HCT116 (cell line): ENCODE results near the gene STRN3. TPM values are rescaled to one million over a fixed set of nuclear protein-coding genes. Genes with fewer than 3 reads are reported as not detected.

ENCODE experiments used
- ATAC-seq: fragments of 200-7000 bp; cut with Tn5 transposase; 2 replicates; pipeline ENCODE4 v1.9.1; 2020; ENCODE audit warnings: mild to moderate bottlenecking, moderate library complexity
- BruUV-seq: library from RNA; stranded (reverse); fragments of 400-500 nt; replicated peaks from 2 replicates; lab custom pipeline; 2021; lab: Mats Ljungman, UMichigan
- CTCF ChIA-PET: fragments of 300-600 bp; sonication (Branson Sonifier 250); formaldehyde crosslinking; loops from one replicate; lab custom pipeline; 2021; ENCODE audit warnings: antibody characterized with exemption; lab: Charles Lee
- POLR2A ChIA-PET: fragments of 300-600, 350-600 bp; sonication (Branson Sonifier 250); formaldehyde crosslinking; loops from one replicate; lab custom pipeline; 2021; ENCODE audit warnings: antibody characterized with exemption; lab: Charles Lee
- RAD21 ChIA-PET, 2 experiments: fragments of 300-600 bp; sonication (Branson Sonifier 250); formaldehyde crosslinking; loops; one replicate each; lab custom pipeline; 2023; ENCODE audit warnings: low total read pairs in 2 of 2; ENCODE audit not compliant: uncharacterized antibody in 2 of 2, unreplicated experiment in 2 of 2, low non-redundant PET in 1 of 2; lab: Charles Lee
- DNase-seq: peaks from one replicate; pipeline ENCODE4 v3.0.0-alpha.2; 2010; ENCODE audit warnings: low read depth, low spot score
- H2AFZ ChIP-seq: fragments of 200-600 bp; shearing (Covaris generic), sonication (generic); 2 replicates; pipeline ENCODE4 v1.6.1; 2017; ENCODE audit warnings: low read depth, mixed run types, mixed read lengths, antibody characterized with exemption, low read length; ENCODE audit not compliant: poor library complexity, severe bottlenecking
- H3K27ac ChIP-seq: 2 replicates; pipeline ENCODE4 v1.5.1; 2012; ENCODE audit warnings: low read depth, low read length
- H3K27me3 ChIP-seq: fragments of 200-600 bp; sonication (generic); 2 replicates; pipeline ENCODE4 v1.6.1; 2016; ENCODE audit warnings: mixed run types, low read length, mixed read lengths; ENCODE audit not compliant: insufficient read depth
- H3K36me3 ChIP-seq, 2 experiments: fragments of 200-500 bp in 1 of 2; fragments of 200-600 bp in 1 of 2; sonication (Bioruptor generic) in 1 of 2; sonication (generic) in 1 of 2; 2 replicates each; pipeline versions ENCODE4 v1.5.1 to v1.6.1; 2014 to 2016; ENCODE audit warnings: low read length in 2 of 2, inconsistent platforms in 1 of 2, mixed read lengths in 1 of 2, mixed run types in 1 of 2; ENCODE audit not compliant: insufficient read depth in 2 of 2, control insufficient read depth in 1 of 2
- H3K4me1 ChIP-seq, 2 experiments: fragments of 200-600 bp in 1 of 2; sonication (generic) in 1 of 2; 2 replicates each; pipeline versions ENCODE4 v1.5.1 to v1.6.1; 2012 to 2017; ENCODE audit warnings: low read length in 2 of 2, inconsistent platforms in 1 of 2, mild to moderate bottlenecking in 1 of 2, mixed read lengths in 1 of 2, mixed run types in 1 of 2, moderate library complexity in 1 of 2; ENCODE audit not compliant: insufficient read depth in 2 of 2, control insufficient read depth in 1 of 2
- H3K4me2 ChIP-seq: fragments of 200-600 bp; sonication (generic); 2 replicates; pipeline ENCODE4 v1.6.1; 2017; ENCODE audit warnings: mixed run types, low read length, mixed read lengths
- H3K4me3 ChIP-seq, 2 experiments: fragments of 200-600 bp in 1 of 2; sonication (generic) in 1 of 2; replicated peaks in 1 of 2; 2 replicates each; pipeline ENCODE4 v1.5.1; 2011 to 2016; ENCODE audit warnings: low read length in 2 of 2, control low read depth in 1 of 2, low read depth in 1 of 2, mild to moderate bottlenecking in 1 of 2, mixed read lengths in 1 of 2, mixed run types in 1 of 2
- H3K79me2 ChIP-seq: fragments of 200-600 bp; sonication (generic); 2 replicates; pipeline ENCODE4 v1.6.1; 2017; ENCODE audit warnings: mild to moderate bottlenecking, mixed run types, low read length, moderate library complexity, mixed read lengths; ENCODE audit not compliant: insufficient read depth
- H3K9ac ChIP-seq: fragments of 200-600 bp; sonication (generic); 2 replicates; pipeline ENCODE4 v1.6.1; 2016; ENCODE audit warnings: low read length, mixed read lengths
- H3K9me2 ChIP-seq: fragments of 200-600 bp; sonication (generic), shearing (Covaris generic); 2 replicates; pipeline ENCODE4 v1.6.1; 2017; ENCODE audit warnings: mixed run types, mild to moderate bottlenecking, moderate library complexity; ENCODE audit not compliant: insufficient read depth
- H3K9me3 ChIP-seq, 2 experiments: fragments of 200-500 bp in 1 of 2; fragments of 200-600 bp in 1 of 2; sonication (Bioruptor generic) in 1 of 2; sonication (generic) in 1 of 2; 2 replicates each; pipeline ENCODE4 v1.6.1; 2014 to 2017; ENCODE audit warnings: low read length in 2 of 2, mixed read lengths in 2 of 2, inconsistent platforms in 1 of 2, low read depth in 1 of 2, mild to moderate bottlenecking in 1 of 2, mixed run types in 1 of 2, moderate library complexity in 1 of 2; ENCODE audit not compliant: control insufficient read depth in 1 of 2, insufficient read depth in 1 of 2
- H4K20me1 ChIP-seq: fragments of 200-600 bp; sonication (generic), shearing (Covaris generic); 2 replicates; pipeline ENCODE4 v1.6.1; 2017; ENCODE audit warnings: mixed run types, mild to moderate bottlenecking, moderate library complexity; ENCODE audit not compliant: insufficient read depth
- ATF3 ChIP-seq: IDR thresholded peaks from 2 replicates; pipeline ENCODE4 v1.6.1; 2012
- CEBPB ChIP-seq: IDR thresholded peaks from 2 replicates; pipeline ENCODE4 v1.6.1; 2012; ENCODE audit warnings: low read depth
- EGR1 ChIP-seq: IDR thresholded peaks from 2 replicates; pipeline ENCODE4 v1.6.1; 2012; ENCODE audit warnings: low read depth
- ELF1 ChIP-seq: IDR thresholded peaks from 2 replicates; pipeline ENCODE4 v1.6.1; 2012; ENCODE audit warnings: low read depth, borderline replicate concordance
- SIN3A ChIP-seq: IDR thresholded peaks from 2 replicates; pipeline ENCODE4 v1.6.1; 2012; ENCODE audit warnings: low read depth
- SP1 ChIP-seq: IDR thresholded peaks from 2 replicates; pipeline ENCODE4 v1.6.1; 2012; ENCODE audit warnings: low read depth
- TCF7L2 ChIP-seq: IDR thresholded peaks from 2 replicates; pipeline ENCODE4 v1.7.0; 2011; ENCODE audit warnings: borderline replicate concordance, inconsistent platforms; ENCODE audit not compliant: insufficient read depth, insufficient read length; ENCODE audit errors: extremely low read depth
- ZFX ChIP-seq: fragments of 450-650 bp; IDR thresholded peaks from 2 replicates; pipeline ENCODE4 v1.6.1; 2017
- intact Hi-C: fragments of 100-400 bp; cut with micrococcal nuclease; formaldehyde crosslinking; loops from 2 replicates; pipeline ENCODE4 v1.10.0; 2022
- total RNA-seq: library from RNA; stranded (reverse); gene quantifications from one replicate; pipeline ENCODE4 v1.2.1, GENCODE V29; 2021; ENCODE audit not compliant: unreplicated experiment

STRN3 gene
- total RNA-seq, 1 experiment from 2014 or later: 43.4 TPM

DNA sequence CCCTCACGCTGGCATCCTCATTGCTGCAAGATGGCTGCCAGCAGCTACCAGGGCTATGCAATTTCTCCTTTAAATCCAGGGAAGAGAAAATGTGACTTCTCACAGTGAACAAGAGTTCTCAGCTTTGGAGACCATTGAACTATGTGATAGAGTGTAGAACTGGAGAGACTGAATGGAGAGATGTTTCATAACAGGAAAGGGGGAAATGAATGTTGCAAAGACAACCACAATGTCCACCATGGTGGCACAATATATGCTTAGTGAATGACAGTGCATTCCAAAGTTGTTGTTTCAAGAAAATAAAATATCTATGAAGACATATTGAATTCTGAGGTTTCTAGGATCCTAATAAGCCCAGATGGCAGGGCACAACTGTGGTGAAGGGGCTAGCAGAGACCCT is 165.0 kb downstream of the STRN3 start:
- H3K36me3 ChIP-seq: no peaks in the 10 kb centered on the region
- no peaks in the 10 kb centered on the region for H3K4me1 ChIP-seq
- ATAC-seq (no peak), DNase-seq (no peak)
- H2AFZ ChIP-seq: no peak overlapping the region
- no peaks in the 10 kb centered on the region for H3K9me3 ChIP-seq
- no peak overlapping the region for H3K4me2 ChIP-seq
- no TSS peak for BruUV-seq
- ChIA-PET CTCF (no interaction called here), POLR2A (no interaction called here), RAD21 (no interaction called here)
- H3K9me2 ChIP-seq: no peaks in the 10 kb centered on the region
- no peak overlapping the region for H3K27ac ChIP-seq
- no peaks in the 10 kb centered on the region for H4K20me1 ChIP-seq
- intact Hi-C loops: no loop called here
- H3K27me3 ChIP-seq: no peaks in the 10 kb centered on the region
- TF ChIP-seq SP1 (no peak), ZFX (no peak), EGR1 (no peak), SIN3A (no peak), TCF7L2 (no peak), ELF1 (no peak), ATF3 (no peak)
- no peaks in the 10 kb centered on the region for H3K79me2 ChIP-seq
- no peak overlapping the region for H3K4me3 ChIP-seq
- H3K9ac ChIP-seq: no peak overlapping the region

DNA sequence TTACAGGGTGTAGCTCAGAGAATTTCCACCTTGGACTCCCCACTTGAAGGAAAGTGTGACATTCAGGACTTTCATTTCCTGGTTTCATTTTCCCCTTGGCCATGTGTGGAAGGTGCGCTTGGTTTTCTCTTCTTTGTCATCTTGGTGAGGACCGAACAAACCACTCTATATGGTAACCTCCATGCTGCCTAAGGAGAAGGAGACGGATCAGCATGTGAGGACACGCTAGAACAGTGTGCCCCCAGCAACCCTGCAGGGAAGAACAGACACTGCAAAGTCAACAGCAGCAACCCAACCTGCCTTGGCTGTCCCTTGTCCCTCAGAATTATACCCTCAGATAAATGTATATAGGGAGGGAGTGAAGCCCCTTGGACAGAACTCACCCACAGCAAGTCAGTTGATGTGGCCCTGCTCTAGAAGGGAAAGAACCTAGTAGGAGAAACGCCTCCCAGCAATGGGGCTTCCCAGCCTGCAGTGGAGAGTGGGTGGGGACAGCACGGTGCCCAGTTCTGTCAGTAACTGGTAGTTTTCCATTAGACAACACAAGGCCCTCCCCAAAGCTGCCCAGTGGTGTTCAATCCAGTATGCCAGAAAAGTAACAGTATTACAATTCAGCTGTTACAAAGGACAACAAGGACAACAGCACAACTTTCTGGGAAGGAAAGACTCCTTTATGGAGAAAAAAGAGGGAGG is 170.7 kb downstream of the STRN3 start:
- ChIA-PET CTCF (no interaction called here), RAD21 (no interaction called here)

More for the DNA sequence above, 170.7 kb downstream of the STRN3 start:
- H3K27me3 ChIP-seq: no peaks in the 10 kb centered on the region
- ATAC-seq: no peak
- no peak for DNase-seq
- H3K79me2 ChIP-seq: no peaks in the 10 kb centered on the region
- no peaks in the 10 kb centered on the region for H3K9me3 ChIP-seq
- no TSS peak for BruUV-seq
- no peaks in the 10 kb centered on the region for H4K20me1 ChIP-seq
- no peak overlapping the region for H3K4me2 ChIP-seq
- H3K9ac ChIP-seq: no peak overlapping the region
- H3K4me1 ChIP-seq: no peaks in the 10 kb centered on the region
- TF ChIP-seq CEBPB: no peak
- no peaks in the 10 kb centered on the region for H3K9me2 ChIP-seq
- intact Hi-C loops: no loop called here
- H3K36me3 ChIP-seq: no peaks in the 10 kb centered on the region
- no peak overlapping the region for H3K27ac ChIP-seq
- H3K4me3 ChIP-seq: no peak overlapping the region
- POLR2A ChIA-PET: no interaction called here
- no peak overlapping the region for H2AFZ ChIP-seq
